Neural progenitor cell (in vitro differentiated cells): ENCODE data around the gene MMRN1.

ENCODE experiments used
- CTCF ChIP-seq: fragments of 200-600 bp; sonication (generic); IDR thresholded peaks from 2 replicates; pipeline ENCODE4 v1.5.1; 2017; ENCODE audit warnings: antibody characterized with exemption, mild to moderate bottlenecking
- EZH2 ChIP-seq: fragments of 200-600 bp; sonication (generic); IDR thresholded peaks from 2 replicates; pipeline ENCODE4 v1.6.1; 2017; ENCODE audit warnings: antibody characterized with exemption, mild to moderate bottlenecking, moderate library complexity
- EZH2phosphoT487 ChIP-seq: fragments of 200-600 bp; sonication (generic); IDR thresholded peaks from 2 replicates; pipeline ENCODE4 v1.6.1; 2017; ENCODE audit warnings: antibody characterized with exemption

GRCh38 chr4:89915937-89916336 is 21.3 kb downstream of the MMRN1 start:
- TF ChIP-seq CTCF (no peak), EZH2 (no peak), EZH2phosphoT487 (no peak)
